ENCODE results near the gene GOLGA2.

Gene GOLGA2

GRCh38 chr9:128257086-128257825, 18.6 kb downstream of the GOLGA2 start:
- DNase-seq, result no peak

- no peak for DNase-seq
These were observed 20.7 kb downstream of the GOLGA2 start for GRCh38 chr9:128254855-128255759.

GRCh38 chr9:128254362-128254761, 21.4 kb downstream of the GOLGA2 start:
- no peak for DNase-seq

- no peak for DNase-seq
These were observed 21.8 kb downstream of the GOLGA2 start for GRCh38 chr9:128253991-128254346.

- DNase-seq, result no peak
These were observed 22.4 kb downstream of the GOLGA2 start for GRCh38 chr9:128253140-128253990.

GRCh38 chr9:128252317-128253139, 23.3 kb downstream of the GOLGA2 start:
- no peak for DNase-seq

GRCh38 chr9:128251732-128252100, 24.1 kb downstream of the GOLGA2 start:
- DNase-seq, result no peak

- DNase-seq, result no peak
These were observed 24.7 kb downstream of the GOLGA2 start for GRCh38 chr9:128250839-128251731.

GRCh38 chr9:128249908-128250838, 25.6 kb downstream of the GOLGA2 start:
- DNase-seq, result no peak

GRCh38 chr9:128249558-128249907, 26.3 kb downstream of the GOLGA2 start:
- no peak for DNase-seq

GRCh38 chr9:128247226-128247803, 28.5 kb downstream of the GOLGA2 start:
- DNase-seq, result no peak

- no peak for DNase-seq
These were observed 29.3 kb downstream of the GOLGA2 start for GRCh38 chr9:128246471-128246870.

- no peak for DNase-seq
These were observed 30.2 kb downstream of the GOLGA2 start for GRCh38 chr9:128245421-128246151.

- DNase-seq, result no peak
These were observed 31.0 kb downstream of the GOLGA2 start for GRCh38 chr9:128244837-128245231.

- no peak for DNase-seq
These were observed 31.5 kb downstream of the GOLGA2 start for GRCh38 chr9:128244091-128244836.

GRCh38 chr9:128243215-128244018, 32.4 kb downstream of the GOLGA2 start:
- DNase-seq, result no peak

GRCh38 chr9:128242828-128243214, 33.0 kb downstream of the GOLGA2 start:
- no peak for DNase-seq

- no peak for DNase-seq
These were observed 33.7 kb downstream of the GOLGA2 start for GRCh38 chr9:128242124-128242523.

All from SHP77 treated with DMSO at 0.1 percent for 48 hours (cell line).